Skeletal muscle cell (primary cell): ENCODE results near the gene AIRE.
"Not testable (repeated sequence)": the region's sequence is repeated elsewhere in the genome, so short reads cannot be mapped to it uniquely, and the experiment has no call there.

Source experiments
- DNase-seq: peaks from one replicate; pipeline ENCODE4 v3.0.0-alpha.2; 2010; ENCODE audit warnings: low read depth
- H3K4me3 ChIP-seq: 2 replicates; pipeline ENCODE4 v1.5.1; 2011; ENCODE audit warnings: low read depth, mild to moderate bottlenecking, control low read depth, low read length, moderate library complexity

AIRE gene

GRCh38 chr21:44285138-44285992 lies at the start of gene AIRE:
Gene AIRE, plus strand, starts transcription at chr21:44285876. Its CDS starts 131 bp downstream, at chr21:44286007.
- DNase-seq: no peak

GRCh38 chr21:44240353-44240752 lies 45.3 kb upstream of the AIRE start:
- DNase-seq: not testable (repeated sequence)

More at GRCh38 chr21:44285138-44285992, at the start of gene AIRE:
- peak within 1 kb of the TSS; percentile 27 for H3K4me3 ChIP-seq

GRCh38 chr21:44240842-44241241 lies 44.8 kb upstream of the AIRE start, which contains the start of gene ICOSLG:
Gene ICOSLG, minus strand, starts transcription at chr21:44240943. Its CDS starts 126 bp downstream, at chr21:44240817.
- not testable (repeated sequence) for DNase-seq, H3K4me3 ChIP-seq

More at GRCh38 chr21:44240353-44240752, 45.3 kb upstream of the AIRE start:
- H3K4me3 ChIP-seq: not testable (repeated sequence)

- DNase-seq, H3K4me3 ChIP-seq: not testable (repeated sequence)
Measured at GRCh38 chr21:44241281-44241680, 44.4 kb upstream of the AIRE start.

- DNase-seq, H3K4me3 ChIP-seq: not testable (repeated sequence)
Measured at GRCh38 chr21:44243980-44244379, 41.7 kb upstream of the AIRE start.

- not testable (repeated sequence) for H3K4me3 ChIP-seq, DNase-seq
Measured at GRCh38 chr21:44247904-44248303, 37.8 kb upstream of the AIRE start.

- not testable (repeated sequence) for H3K4me3 ChIP-seq
Measured at GRCh38 chr21:44249204-44250037, 36.3 kb upstream of the AIRE start.

GRCh38 chr21:44253832-44254710 lies 31.6 kb upstream of the AIRE start:
- H3K4me3 ChIP-seq: no peak overlapping the region
- DNase-seq: no peak

More at GRCh38 chr21:44249204-44250037, 36.3 kb upstream of the AIRE start:
- DNase-seq: not testable (repeated sequence)

- no peak overlapping the region for H3K4me3 ChIP-seq
- no peak for DNase-seq
Measured at GRCh38 chr21:44255511-44255981, 30.1 kb upstream of the AIRE start.

- H3K4me3 ChIP-seq: no peak overlapping the region
- no peak for DNase-seq
Measured at GRCh38 chr21:44258056-44258725, 27.5 kb upstream of the AIRE start.

- no peak overlapping the region for H3K4me3 ChIP-seq
- DNase-seq: no peak
Measured at GRCh38 chr21:44259082-44259705, 26.5 kb upstream of the AIRE start.

GRCh38 chr21:44260066-44260465 lies 25.6 kb upstream of the AIRE start:
- no peak for DNase-seq
- H3K4me3 ChIP-seq: no peak overlapping the region

GRCh38 chr21:44260791-44261631 lies 24.7 kb upstream of the AIRE start:
- no peak for DNase-seq
- H3K4me3 ChIP-seq: no peak overlapping the region

GRCh38 chr21:44261675-44262295 lies 23.9 kb upstream of the AIRE start, which contains the start of gene DNMT3L:
Gene DNMT3L, minus strand, starts transcription at chr21:44261897. Its CDS starts 638 bp downstream, at chr21:44261259.
- no peak within 1 kb of the TSS for H3K4me3 ChIP-seq
- no peak for DNase-seq

GRCh38 chr21:44262338-44263056 lies 23.2 kb upstream of the AIRE start:
- H3K4me3 ChIP-seq: no peak overlapping the region
- DNase-seq: no peak

- H3K4me3 ChIP-seq: no peak overlapping the region
Measured at GRCh38 chr21:44263221-44263760, 22.4 kb upstream of the AIRE start.

More at GRCh38 chr21:44263221-44263760, 22.4 kb upstream of the AIRE start:
- DNase-seq: no peak
